ENCODE measurements around the gene GDE1.

- no peak for TF ChIP-seq POLR2A (IDR thresholded peaks at IDR 0.05; ENCODE audit: low read depth, low read length)
- no peak for TF ChIP-seq POLR2AphosphoS5 (IDR thresholded peaks at IDR 0.05; ENCODE audit: low read depth, low read length)
- no peak for TF ChIP-seq TAF1 (IDR thresholded peaks at IDR 0.05; ENCODE audit: borderline replicate concordance, low read depth, low read length)
These were observed 14.9 kb downstream of the GDE1 start for GRCh38 chr16:19506965-19507364.

Measured in GM12892 (cell line).